K562 (cell line): ENCODE results near the gene PRPSAP1. TPM values are rescaled to one million over a fixed set of nuclear protein-coding genes. Genes with fewer than 3 reads are reported as not detected.

Experiments
- ARID1B ChIP-seq: fragments of 450-650 bp; IDR thresholded peaks from 2 replicates; pipeline ENCODE4 v1.6.1; 2016; ENCODE audit warnings: antibody characterized with exemption, mild to moderate bottlenecking, inconsistent platforms
- ATF3 ChIP-seq, 2 experiments: fragments of 450-650 bp in 1 of 2; sonication (generic) in 1 of 2; formaldehyde crosslinking in 1 of 2; IDR thresholded peaks in 1 of 2; conservative IDR thresholded peaks in 1 of 2; 2 replicates each; pipeline versions ENCODE4 v1.6.1 to v1.8.1; 2016 to 2023; ENCODE audit warnings: mild to moderate bottlenecking in 2 of 2, moderate library complexity in 2 of 2, inconsistent platforms in 1 of 2, missing genetic modification reagents in 1 of 2
- CAMTA2 ChIP-seq: fragments of 250-450 bp; sonication (Bioruptor Pico); conservative IDR thresholded peaks from 2 replicates; pipeline ENCODE4 v1.5.1; 2022
- E2F4 ChIP-seq: sonication (generic); formaldehyde crosslinking; IDR thresholded peaks from 2 replicates; pipeline ENCODE4 v1.8.0; 2022; ENCODE audit warnings: mild to moderate bottlenecking, low read depth, missing genetic modification reagents
- E2F6 ChIP-seq, 2 experiments: IDR thresholded peaks; 2 replicates each; pipeline ENCODE4 v1.6.1; 2011; ENCODE audit warnings: borderline replicate concordance in 1 of 2, control low read depth in 1 of 2, low read depth in 1 of 2, low read length in 1 of 2, mild to moderate bottlenecking in 1 of 2, mixed read lengths in 1 of 2, moderate library complexity in 1 of 2; ENCODE audit not compliant: insufficient read depth in 1 of 2, insufficient read length in 1 of 2, poor library complexity in 1 of 2, severe bottlenecking in 1 of 2; ENCODE audit errors: extremely low read depth in 1 of 2
- HMG20A ChIP-seq: fragments of 450-650 bp; formaldehyde crosslinking; conservative IDR thresholded peaks from 2 replicates; pipeline ENCODE4 v1.4.0; 2020; ENCODE audit warnings: mild to moderate bottlenecking, mixed read lengths
- REST ChIP-seq, 2 experiments: fragments of 450-650 bp; formaldehyde crosslinking in 1 of 2; IDR thresholded peaks; 2 replicates each; pipeline versions ENCODE4 v1.4.0 to v1.6.1; 2014 to 2020; ENCODE audit warnings: mild to moderate bottlenecking in 2 of 2, borderline replicate concordance in 1 of 2, low read depth in 1 of 2
- STAG1 ChIP-seq: sonication (generic); formaldehyde crosslinking; IDR thresholded peaks from 2 replicates; pipeline ENCODE4 v1.5.0; 2020; ENCODE audit warnings: missing genetic modification reagents, borderline replicate concordance
- ZNF175 ChIP-seq: fragments of 200-800 bp; sonication (Bioruptor generic); IDR thresholded peaks from 2 replicates; pipeline ENCODE4 v1.6.1; 2016; ENCODE audit warnings: low read depth, mild to moderate bottlenecking, missing genetic modification characterization, missing compliant biosample characterization
- ZNF445 ChIP-seq: fragments of 250-450 bp; sonication (Bioruptor Pico); IDR thresholded peaks from 2 replicates; pipeline ENCODE4 v1.4.0; 2020; ENCODE audit warnings: low read depth, mild to moderate bottlenecking, moderate library complexity
- ZNF511 ChIP-seq: sonication (generic); formaldehyde crosslinking; IDR thresholded peaks from 2 replicates; pipeline ENCODE4 v1.8.0; 2022; ENCODE audit warnings: mild to moderate bottlenecking, missing genetic modification reagents
- ZNF583 ChIP-seq: fragments of 250-450 bp; sonication (Bioruptor Pico); IDR thresholded peaks from 2 replicates; pipeline ENCODE4 v1.4.0; 2020
- polyA plus RNA-seq, 8 experiments: library from polyadenylated mRNA; depleted of rRNA in 4 of 8; stranded (reverse) in 5 of 8; unstranded in 3 of 8; fragments of >200 nt; fragmentation: Nextera tagmentation in 2 of 8; fragmentation: Illumina TruSeq in 1 of 8; extraction: Ambion mirVana in 2 of 8; extraction: Trizol in 1 of 8; gene quantifications; 2 replicates each; pipeline versions ENCODE4 v1.2.1 to v1.2.3, GENCODE V29; 2011 to 2014; ENCODE audit warnings: inconsistent platforms in 1 of 8, missing spikeins in 1 of 8
- total RNA-seq, 7 experiments: library from RNA; depleted of rRNA in 6 of 7; stranded (reverse); fragments of >200 nt in 6 of 7; fragmentation: Illumina TruSeq in 2 of 7; extraction: Trizol in 2 of 7; gene quantifications; 2 replicates each; pipeline versions ENCODE4 v1.2.1 to v1.2.3, GENCODE V29; 2011 to 2021; ENCODE audit warnings: low replicate concordance in 1 of 7

Gene PRPSAP1
- total and polyA plus RNA-seq, 9 of the 15 experiments (the other 6 are each of a cell fraction or from before 2014, with no cell fraction given): 21.9 to 77.1 (median 40.8) TPM

- TF ChIP-seq REST (IDR thresholded peaks at IDR 0.05; ENCODE audit: borderline replicate concordance) (no peak), REST (CRISPR knock-in tag; IDR thresholded peaks at IDR 0.05; ENCODE audit: low read depth) (no peak), ZNF583 (CRISPR knock-in tag) (no peak), ATF3 (IDR thresholded peaks at IDR 0.05) (peak; percentile 79), ATF3 (CRISPR knock-in tag; conservative IDR thresholded peaks at IDR 0.05) (no peak), ZNF511 (CRISPR knock-in tag) (0 out of 2 replicates have a peak, but pooled peaks have one; percentile 70), HMG20A (CRISPR knock-in tag) (no peak), E2F4 (no peak), ZNF445 (CRISPR knock-in tag) (no peak), CAMTA2 (CRISPR knock-in tag) (no peak), ZNF175 (CRISPR knock-in tag) (no peak), ARID1B (no peak; the same call in 1 of the 2 replicates), E2F6 (IDR thresholded peaks at IDR 0.05; ENCODE audit: borderline replicate concordance in 1 of 2, extremely low read depth in 1 of 2, insufficient read depth in 1 of 2, insufficient read length in 1 of 2, low read depth in 1 of 2, low read length in 1 of 2, poor library complexity in 1 of 2, severe bottlenecking in 1 of 2) (peak in 1 of 2 experiments; percentile 62), STAG1 (no peak)
These were observed 29.3 kb upstream of the PRPSAP1 start (continued) for GRCh38 chr17:76382803-76383545.
